ENCODE measurements around the gene CD81.

The CD81 gene

GRCh38 chr11:2406878-2407410, 29.8 kb downstream of the CD81 start:
- no peak for DNase-seq

DNA sequence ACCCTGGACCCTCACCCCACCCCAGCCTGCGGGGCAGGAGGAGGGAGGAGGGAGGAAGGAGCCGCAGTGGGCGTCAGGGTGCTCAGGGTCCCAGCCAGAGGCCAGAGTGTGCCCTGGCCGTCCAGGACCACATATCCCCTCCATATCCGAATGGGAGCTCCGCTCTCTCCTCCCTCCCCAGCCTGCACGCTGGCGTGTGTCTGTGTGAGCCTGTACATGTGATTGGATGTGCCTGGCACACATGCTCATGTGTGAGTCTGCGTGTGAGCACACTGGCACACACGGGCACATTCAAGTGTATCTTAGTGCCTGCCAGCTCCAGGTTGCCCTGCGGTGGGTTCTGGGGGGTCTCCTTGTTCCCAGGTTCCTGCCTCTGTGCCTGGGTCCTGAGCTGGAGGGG, 31.6 kb downstream of the CD81 start:
- no peak for DNase-seq

- DNase-seq: no peak
Measured at GRCh38 chr11:2409126-2409525, 32.0 kb downstream of the CD81 start.

GRCh38 chr11:2409611-2410468, 32.7 kb downstream of the CD81 start:
- no peak for DNase-seq

- no peak for DNase-seq
Measured at GRCh38 chr11:2410616-2411015, 33.5 kb downstream of the CD81 start.

DNA sequence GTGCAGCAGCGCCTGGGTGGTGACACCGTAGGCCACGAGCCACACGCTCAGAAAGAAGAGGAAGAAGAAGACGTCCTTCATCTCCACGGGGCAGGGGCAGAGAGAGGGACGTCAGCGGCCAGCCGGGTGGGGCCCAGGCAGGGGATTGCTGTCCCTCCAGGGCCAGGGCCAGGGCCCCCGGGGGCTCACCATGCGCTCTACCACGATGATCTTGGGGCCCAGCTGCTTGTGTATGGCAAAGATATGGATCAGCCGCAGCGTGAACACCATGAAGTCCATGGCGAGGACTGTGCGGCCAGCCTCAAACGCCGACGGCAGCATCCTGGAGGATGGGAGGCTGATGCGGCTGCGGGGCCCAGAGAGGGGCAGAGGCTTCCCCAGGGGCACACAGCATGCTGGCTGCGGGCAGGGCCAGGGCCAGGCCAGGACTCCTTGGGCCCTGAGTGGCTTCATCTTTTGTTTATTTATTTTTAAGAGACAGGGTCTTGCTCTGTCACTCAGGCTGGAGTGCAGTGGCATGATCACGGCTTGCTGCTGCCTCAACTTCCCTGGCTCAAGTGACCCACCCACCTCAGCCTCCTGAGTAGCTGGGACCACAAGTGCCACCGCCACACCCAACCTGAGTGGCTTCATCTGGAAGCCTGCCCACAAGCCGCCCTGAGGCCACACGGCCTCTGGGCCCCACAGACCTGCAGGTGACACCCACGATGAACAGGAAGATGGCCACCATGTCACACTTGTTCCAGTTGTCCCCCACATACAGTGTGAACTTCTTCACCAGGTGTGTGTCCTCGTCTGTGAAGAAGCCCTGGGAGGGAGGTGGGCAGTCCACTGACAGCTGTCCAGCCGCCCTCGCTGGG, 34.6 kb downstream of the CD81 start:
- DNase-seq: no peak

DNA sequence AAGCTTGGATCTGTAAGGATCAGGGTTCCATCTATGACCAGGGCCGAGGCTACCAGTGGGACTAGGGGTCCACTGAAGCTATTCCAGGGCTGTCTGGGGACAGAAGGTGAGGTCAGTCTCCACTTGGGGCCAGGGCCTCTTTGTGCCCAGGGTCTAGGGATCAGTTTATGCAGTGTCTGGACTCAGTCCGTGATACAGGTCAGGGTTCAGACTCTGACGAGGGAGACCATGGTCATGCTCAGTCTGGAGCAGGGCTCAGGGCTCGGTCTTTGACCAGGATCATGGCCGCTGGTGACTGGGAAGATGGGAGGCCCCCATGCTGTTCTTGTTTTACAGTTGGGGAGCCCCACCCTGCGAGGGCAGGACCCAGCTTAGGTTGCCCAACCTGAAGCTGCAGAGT, 35.2 kb downstream of the CD81 start:
- no peak for DNase-seq

DNA sequence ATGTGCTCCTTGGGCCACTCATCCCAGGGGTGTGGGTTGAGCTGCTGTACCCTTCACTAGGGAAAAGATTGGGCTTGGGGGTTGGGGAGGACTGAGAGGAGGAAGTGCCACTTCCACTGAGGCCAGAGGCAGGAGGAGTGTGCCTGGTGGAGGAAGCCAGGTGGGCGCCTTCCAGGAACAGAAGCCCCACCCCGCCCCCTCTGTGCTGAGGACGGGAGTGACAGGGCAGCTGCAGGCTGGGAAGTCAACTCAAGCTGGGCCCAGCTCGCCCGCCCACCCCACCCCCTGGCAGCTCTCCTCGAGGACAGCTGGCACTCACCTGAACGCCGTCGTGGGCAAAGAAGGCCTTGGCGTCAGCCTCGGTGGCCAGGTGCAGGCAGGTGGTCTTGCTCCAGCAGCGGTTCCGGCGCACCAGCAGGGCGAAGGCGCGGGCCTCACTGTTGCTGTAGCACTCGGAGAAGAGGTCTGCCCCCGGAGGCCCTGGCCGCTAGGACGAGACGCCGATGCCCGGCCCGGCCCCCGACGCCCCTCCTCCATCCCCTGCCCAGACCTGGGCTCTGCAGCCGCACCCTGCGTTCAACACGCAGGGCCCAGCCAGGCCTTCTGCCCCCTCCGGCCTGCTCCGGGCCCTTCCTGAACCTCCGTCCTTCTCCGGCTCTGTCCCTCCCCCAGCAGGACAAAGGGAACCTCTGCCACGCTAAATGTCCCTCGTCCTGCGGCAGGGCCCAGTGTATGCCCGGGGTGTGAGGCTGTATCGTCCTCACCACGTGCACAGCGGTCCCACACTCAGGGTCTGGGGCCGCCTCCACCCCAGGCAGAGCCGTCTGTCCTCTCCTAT, 36.9 kb downstream of the CD81 start:
- DNase-seq: no peak

DNA sequence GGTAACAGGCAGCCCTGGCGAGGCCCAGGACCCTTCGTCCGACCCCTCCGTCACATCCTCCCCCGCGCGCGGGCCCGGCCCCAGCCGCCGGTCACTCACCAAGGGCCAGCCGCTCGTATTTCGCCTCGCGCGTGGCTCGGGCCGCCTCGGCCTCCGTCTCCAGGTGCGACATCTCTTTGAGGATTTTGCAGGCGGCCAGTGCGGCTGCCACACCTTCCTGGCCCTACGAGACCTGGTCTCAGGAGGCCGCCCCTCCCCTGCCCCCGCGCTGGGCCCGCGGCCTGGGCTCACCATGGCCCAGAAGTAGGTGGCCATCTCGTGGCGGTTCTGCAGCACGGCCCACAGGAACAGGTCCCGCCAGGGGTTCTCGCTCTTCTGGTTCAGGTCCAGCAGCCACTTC, 37.5 kb downstream of the CD81 start:
- DNase-seq: no peak

- no peak for DNase-seq
Measured at GRCh38 chr11:2415171-2415570, 38.1 kb downstream of the CD81 start.

- no peak for DNase-seq
Measured at GRCh38 chr11:2415601-2416380, 38.7 kb downstream of the CD81 start.

GRCh38 chr11:2416765-2417164, 39.7 kb downstream of the CD81 start:
- DNase-seq: no peak

GRCh38 chr11:2417856-2418692, 41.0 kb downstream of the CD81 start:
- DNase-seq: no peak

DNA sequence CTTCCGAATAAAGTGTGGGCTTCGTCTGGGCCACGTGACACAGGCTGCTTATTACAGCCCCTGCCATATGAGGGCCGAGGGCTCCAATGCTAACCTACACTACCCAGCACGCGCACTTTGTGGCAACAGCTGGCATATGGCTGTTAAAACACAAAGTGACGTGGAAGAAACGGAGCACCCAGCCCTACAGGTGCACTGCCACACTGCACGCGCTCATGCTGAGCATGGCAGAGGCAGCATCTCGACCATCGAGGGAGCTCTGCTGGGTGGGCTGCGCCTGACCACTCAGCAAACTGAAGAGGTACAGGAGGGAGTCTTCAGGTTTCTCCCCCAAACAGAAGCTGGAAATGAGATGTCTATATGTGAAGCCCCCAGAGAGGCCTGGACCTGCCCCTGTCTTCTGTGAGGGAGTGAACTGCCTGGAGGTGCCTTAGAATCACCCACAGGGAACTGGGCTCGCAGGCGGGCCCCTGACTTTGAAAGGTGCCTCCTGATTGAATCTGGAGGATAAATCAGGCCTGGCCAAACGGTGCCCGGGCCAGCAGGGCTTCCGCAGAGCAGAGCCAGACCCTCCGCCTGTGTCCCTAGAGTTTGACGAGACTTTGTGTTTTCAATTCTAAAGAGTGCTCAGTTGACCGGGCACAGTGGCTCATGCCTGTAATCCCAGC, 41.7 kb downstream of the CD81 start:
- DNase-seq: no peak

DNA sequence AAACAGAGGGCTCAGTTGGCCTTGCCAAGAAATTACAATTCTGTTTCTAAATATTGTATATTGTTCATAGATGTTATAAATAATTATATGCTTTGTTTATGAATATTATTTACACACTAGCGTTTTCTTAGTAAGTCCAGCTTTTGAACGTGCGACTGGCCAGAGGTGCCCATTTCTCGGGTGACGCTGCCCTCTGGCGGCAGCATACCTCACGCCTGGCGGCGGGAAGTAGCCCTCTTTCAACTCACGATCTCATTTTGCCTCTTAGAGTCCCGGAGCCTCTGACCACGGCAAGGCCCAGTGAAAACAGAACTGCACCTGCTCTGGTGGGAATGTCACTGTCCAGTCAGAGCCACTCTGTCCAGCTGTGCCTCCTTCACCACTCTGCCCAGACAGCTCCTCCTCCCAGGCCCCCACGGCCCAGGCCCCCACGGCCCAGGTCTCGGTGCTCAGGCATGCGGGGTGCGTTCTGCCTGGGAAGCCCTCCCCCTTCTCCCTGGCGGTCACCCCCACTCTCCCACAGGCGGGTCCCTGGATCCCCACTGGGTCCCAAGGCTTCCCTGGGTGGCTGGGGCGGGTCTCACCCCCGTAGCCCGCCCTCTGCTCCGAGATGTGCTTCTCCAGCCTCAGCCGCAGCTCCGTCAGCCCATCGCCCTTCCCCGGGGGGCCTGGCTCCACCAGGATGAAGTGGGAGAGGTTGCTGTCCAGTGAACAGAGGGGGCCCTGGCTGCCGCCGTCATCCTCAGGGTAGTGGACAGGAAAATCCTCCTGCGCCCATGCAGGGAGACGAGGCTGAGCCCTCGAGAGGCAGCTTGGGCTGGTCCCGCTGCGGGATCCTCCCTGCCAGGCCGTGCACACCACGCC, 42.8 kb downstream of the CD81 start:
- DNase-seq: peak; percentile 55

DNA sequence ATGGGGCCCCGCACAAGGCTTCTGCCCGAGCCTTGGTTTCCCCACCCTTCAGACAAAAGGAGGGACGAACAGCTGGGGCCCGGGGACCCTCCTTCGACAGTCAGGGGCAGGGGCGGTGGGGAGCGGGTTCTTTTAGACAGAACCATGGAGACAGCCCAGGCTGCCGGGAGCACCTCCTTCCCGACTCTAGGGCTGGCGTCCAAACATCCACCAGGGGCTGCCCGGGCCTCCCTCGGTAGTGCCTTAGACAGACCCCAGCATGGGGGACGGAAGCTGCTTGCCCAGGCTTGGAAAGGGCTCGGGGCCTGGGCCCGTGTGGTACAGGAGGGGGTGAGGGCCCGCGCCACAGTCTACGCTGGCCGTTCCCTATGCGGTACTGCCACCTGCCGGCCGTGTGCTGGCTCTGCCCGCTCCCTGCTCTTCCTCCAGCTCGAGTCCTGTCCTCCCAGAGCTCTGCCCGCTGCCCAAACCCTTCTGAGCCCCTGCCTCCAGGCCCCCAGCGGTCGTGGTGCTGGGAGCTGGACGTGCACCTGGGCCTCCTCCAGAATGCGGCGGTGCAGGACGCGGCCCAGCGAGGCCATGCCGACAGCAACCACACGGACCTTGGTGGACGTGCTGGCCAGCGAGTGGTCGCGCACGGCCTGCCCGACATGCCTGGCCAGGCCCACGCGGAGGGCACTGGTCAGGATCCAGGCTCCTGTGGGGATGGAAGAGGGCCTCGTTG, 43.6 kb downstream of the CD81 start:
- peak; percentile 56 for DNase-seq

- DNase-seq: no peak
Measured at GRCh38 chr11:2421226-2421994, 44.3 kb downstream of the CD81 start.

GRCh38 chr11:2421996-2422395, 44.9 kb downstream of the CD81 start:
- DNase-seq: no peak

Measured in fibroblast of skin of back (primary cell).